HFFc6 (cell line): ENCODE measurements around the gene TGFB2. TPM values are rescaled to one million over a fixed set of nuclear protein-coding genes. Genes with fewer than 3 reads are reported as not detected.

Source experiments
- DNase-seq: peaks from one replicate; pipeline ENCODE4 v3.0.0-alpha.2; 2018
- H3K27ac Mint-ChIP-seq: 2 replicates; pipeline ENCODE4 v1.8.0; 2020; ENCODE audit warnings: mild to moderate bottlenecking, mixed read lengths
- H3K27me3 Mint-ChIP-seq: 2 replicates; pipeline ENCODE4 v1.8.0; 2021; ENCODE audit warnings: mild to moderate bottlenecking, moderate library complexity, mixed read lengths; ENCODE audit not compliant: insufficient read depth
- H3K36me3 Mint-ChIP-seq: 2 replicates; pipeline ENCODE4 v1.8.0; 2021; ENCODE audit warnings: low read depth, mixed read lengths
- H3K4me1 Mint-ChIP-seq: 2 replicates; pipeline ENCODE4 v1.8.0; 2020; ENCODE audit warnings: low read depth, mixed read lengths
- H3K4me3 Mint-ChIP-seq: 2 replicates; pipeline ENCODE4 v1.8.0; 2020; ENCODE audit warnings: mild to moderate bottlenecking, moderate library complexity, mixed read lengths
- H3K9me3 Mint-ChIP-seq: 2 replicates; pipeline ENCODE4 v1.8.0; 2020; ENCODE audit warnings: mild to moderate bottlenecking, mixed read lengths
- total RNA-seq, 6 experiments: library from RNA; stranded (reverse); fragmentation: NEBNext Ultra II Directional; extraction: Animal tissue kit (Norgen Biotek cat#: 25700); gene quantifications; 2 replicates in 1 of 6; 3 replicates in 5 of 6; pipeline ENCODE4 v1.2.3, GENCODE V29; 2021
- TF ChIP-seq, protein P1 (sequence below): fragments of 200-600 bp; sonication (generic); IDR thresholded peaks from 2 replicates; pipeline ENCODE4 v1.5.0; 2021; ENCODE audit warnings: antibody characterized with exemption, mild to moderate bottlenecking

TGFB2 gene
- total RNA-seq, 6 experiments from 2014 or later: 2.0 to 11.8 (median 2.5) TPM

- H3K27ac Mint-ChIP-seq: no peak overlapping the region
These were observed 8.5 kb downstream of the TGFB2 start for GRCh38 chr1:218353656-218354055.

DNA sequence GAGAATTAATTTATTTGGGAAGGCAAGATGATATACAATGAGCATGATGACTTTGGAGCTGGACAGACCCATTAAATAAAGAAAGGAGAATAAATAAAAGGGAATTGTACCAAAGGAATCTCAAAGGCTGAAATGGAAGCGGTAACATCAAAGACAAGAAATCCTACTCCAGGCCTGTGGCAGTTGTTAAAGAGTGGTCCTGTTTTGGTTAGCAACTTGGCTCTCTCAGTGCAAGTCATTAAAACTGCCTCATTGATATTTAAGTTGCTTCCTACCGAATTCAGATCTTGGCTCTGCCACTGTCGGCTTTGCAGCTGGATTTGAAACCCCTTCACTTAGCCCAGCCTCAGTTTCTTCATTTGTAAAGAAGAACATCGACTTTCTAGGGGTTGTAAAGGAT, 10.1 kb downstream of the TGFB2 start:
- no peaks in the 10 kb centered on the region for H3K36me3 Mint-ChIP-seq
- H3K4me1 Mint-ChIP-seq: peaks cover 25% of the 10 kb centered on the region
- no peak for DNase-seq
- no peaks in the 10 kb centered on the region for H3K9me3 Mint-ChIP-seq
- no peak overlapping the region for H3K27ac Mint-ChIP-seq
- TF ChIP-seq, protein P1, sequence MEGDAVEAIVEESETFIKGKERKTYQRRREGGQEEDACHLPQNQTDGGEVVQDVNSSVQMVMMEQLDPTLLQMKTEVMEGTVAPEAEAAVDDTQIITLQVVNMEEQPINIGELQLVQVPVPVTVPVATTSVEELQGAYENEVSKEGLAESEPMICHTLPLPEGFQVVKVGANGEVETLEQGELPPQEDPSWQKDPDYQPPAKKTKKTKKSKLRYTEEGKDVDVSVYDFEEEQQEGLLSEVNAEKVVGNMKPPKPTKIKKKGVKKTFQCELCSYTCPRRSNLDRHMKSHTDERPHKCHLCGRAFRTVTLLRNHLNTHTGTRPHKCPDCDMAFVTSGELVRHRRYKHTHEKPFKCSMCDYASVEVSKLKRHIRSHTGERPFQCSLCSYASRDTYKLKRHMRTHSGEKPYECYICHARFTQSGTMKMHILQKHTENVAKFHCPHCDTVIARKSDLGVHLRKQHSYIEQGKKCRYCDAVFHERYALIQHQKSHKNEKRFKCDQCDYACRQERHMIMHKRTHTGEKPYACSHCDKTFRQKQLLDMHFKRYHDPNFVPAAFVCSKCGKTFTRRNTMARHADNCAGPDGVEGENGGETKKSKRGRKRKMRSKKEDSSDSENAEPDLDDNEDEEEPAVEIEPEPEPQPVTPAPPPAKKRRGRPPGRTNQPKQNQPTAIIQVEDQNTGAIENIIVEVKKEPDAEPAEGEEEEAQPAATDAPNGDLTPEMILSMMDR: no peak
- no peak overlapping the region for H3K4me3 Mint-ChIP-seq
- no peaks in the 10 kb centered on the region for H3K27me3 Mint-ChIP-seq

More at GRCh38 chr1:218353656-218354055, 8.5 kb downstream of the TGFB2 start:
- Mint-ChIP-seq H3K27me3 (no peaks in the 10 kb centered on the region), H3K4me3 (no peak overlapping the region), H3K9me3 (no peaks in the 10 kb centered on the region), H3K4me1 (peaks cover 32% of the 10 kb centered on the region), H3K36me3 (no peaks in the 10 kb centered on the region)
- no peak for DNase-seq
- TF ChIP-seq, protein P1: no peak

DNA sequence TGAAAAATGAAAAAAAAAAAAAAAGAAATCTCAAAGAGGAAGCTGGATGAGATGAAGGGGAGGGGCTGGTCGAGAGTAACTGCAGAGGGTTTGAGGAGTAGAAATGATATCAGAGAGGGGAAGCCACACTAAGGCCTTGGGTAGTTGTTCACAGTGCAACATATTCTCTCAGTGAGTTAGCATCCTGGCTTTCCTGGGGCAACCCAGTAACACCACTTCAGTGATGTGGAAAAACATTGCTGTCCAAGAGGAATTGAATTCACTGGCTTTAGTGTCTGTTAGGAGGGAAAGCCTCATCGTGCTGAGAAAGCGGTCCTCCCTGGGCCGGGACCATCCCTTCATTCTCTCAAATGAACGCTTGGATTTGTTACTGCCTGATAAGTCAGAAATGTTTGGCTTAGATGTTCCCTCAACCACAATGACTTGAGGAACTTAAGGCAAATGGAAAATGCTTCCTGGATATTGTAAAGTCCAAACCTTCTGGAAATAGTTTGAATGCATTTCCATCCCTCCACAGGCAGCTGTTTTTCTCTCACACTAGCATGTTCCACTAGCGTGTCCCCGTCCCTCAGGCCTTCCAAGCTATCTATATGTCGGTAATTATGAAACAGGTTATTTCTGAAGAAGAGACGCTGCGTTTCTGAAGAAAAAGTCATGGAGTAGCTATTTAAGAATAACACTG, 12.2 kb downstream of the TGFB2 start:
- Mint-ChIP-seq H3K4me1 (peaks cover 16% of the 10 kb centered on the region), H3K4me3 (no peak overlapping the region), H3K27ac (no peak overlapping the region), H3K27me3 (no peaks in the 10 kb centered on the region; the same call in 1 of the 2 replicates), H3K36me3 (no peaks in the 10 kb centered on the region), H3K9me3 (no peaks in the 10 kb centered on the region)
- TF ChIP-seq, protein P1: no peak
- DNase-seq: no peak

GRCh38 chr1:218357893-218358232, 12.7 kb downstream of the TGFB2 start:
- Mint-ChIP-seq H3K4me1 (peaks cover 16% of the 10 kb centered on the region), H3K27ac (no peak overlapping the region), H3K27me3 (no peaks in the 10 kb centered on the region; the same call in 1 of the 2 replicates), H3K36me3 (no peaks in the 10 kb centered on the region), H3K4me3 (no peak overlapping the region), H3K9me3 (no peaks in the 10 kb centered on the region)
- TF ChIP-seq, protein P1: no peak
- DNase-seq: no peak

DNA sequence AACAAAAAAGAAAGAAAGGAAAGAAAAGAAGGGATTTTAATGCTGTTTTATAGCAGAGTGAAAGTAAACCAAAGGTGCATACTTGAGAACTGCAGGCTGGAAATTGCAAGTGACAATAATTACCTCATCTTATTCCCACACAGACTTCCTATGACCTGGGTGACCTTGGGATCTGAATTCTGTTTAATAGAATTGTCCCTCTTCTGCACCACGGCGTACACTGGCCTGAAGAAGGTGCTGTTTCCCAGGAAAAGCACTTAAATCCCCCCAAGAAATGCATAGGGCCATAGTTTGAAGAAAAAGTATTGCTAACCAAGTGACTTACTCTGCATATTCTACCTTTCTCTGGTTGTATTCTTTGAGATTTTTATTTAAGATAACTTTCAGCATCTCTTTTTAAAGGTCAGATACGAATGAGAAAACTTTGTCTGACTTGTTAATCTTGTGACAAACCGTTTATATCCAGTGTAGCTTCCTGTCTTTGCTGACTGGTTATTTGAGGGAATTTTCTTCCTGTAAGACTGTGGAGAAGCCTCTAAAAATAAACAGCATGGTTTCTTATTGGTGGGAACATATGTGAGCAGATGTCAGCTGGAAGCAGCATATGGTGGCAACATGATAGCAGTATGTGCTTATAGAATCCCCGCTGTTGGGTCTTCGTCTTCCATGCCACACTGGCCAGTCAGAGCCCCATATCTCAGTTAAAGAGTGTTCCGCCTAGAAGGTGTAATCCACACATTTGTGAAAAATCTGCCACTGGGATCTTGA, 16.3 kb downstream of the TGFB2 start:
- Mint-ChIP-seq H3K36me3 (no peaks in the 10 kb centered on the region), H3K27ac (no peak overlapping the region), H3K9me3 (no peaks in the 10 kb centered on the region), H3K27me3 (no peaks in the 10 kb centered on the region; the same call in 1 of the 2 replicates), H3K4me3 (no peak overlapping the region), H3K4me1 (peaks cover 21% of the 10 kb centered on the region)
- TF ChIP-seq, protein P1: peak; percentile 80
- peak; percentile 38 for DNase-seq
